HTERT RPE-1 (cell line): ENCODE data around the gene TFIP11.
"Not testable (repeated sequence)": the region's sequence is repeated elsewhere in the genome, so short reads cannot be mapped to it uniquely, and the experiment has no call there.

Experiments
- in situ Hi-C: fragments of 300-500 bp; cut with MboI; formaldehyde crosslinking; loops from 4 replicates; pipeline ENCODE4 v1.14.3; 2020; ENCODE audit warnings: low sequenced_read_pairs

TFIP11 gene

GRCh38 chr22:26542831-26543230 is 30.6 kb upstream of the TFIP11 start:
- in situ Hi-C loops = no loop called here

GRCh38 chr22:26541167-26541819 is 29.0 kb upstream of the TFIP11 start:
- in situ Hi-C loops = no loop called here

DNA sequence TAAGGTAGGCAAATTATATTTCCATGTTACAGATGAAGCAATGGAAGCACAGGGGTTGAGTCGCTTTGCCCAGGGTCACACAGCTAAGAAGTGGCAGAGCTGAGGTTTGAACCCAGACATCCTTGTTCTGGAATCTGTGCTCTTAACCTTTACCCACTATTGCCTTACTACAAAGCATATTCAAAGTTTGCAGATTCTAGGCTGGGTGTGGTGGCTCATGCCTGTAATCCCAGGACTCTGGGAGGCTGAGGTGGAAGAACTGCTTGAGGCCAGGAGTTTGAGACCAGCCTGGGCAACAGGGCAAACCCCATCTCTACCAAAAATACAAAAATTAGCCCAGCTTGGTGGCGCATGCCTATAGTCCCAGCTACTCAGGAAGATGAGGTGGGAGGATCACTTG is 27.8 kb upstream of the TFIP11 start:
- in situ Hi-C loops = no loop called here

GRCh38 chr22:26536762-26537134 is 24.5 kb upstream of the TFIP11 start:
- in situ Hi-C loops = no loop called here

GRCh38 chr22:26536056-26536761 is 23.9 kb upstream of the TFIP11 start:
- in situ Hi-C loops = no loop called here

DNA sequence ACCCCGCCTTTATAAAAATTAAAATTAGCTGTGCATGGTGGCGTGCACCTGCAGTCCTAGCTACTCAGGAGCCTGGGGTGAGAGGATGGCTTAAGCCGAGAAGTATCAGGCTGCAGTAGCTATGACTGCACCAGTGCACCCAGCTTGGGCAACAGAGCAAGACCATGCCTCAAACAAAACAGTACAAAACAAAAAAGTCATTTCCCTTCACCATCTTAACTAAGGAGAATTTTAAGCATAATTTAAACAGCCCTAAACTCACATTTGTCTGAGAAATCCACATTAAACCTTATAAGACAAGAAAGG is 23.3 kb upstream of the TFIP11 start:
- in situ Hi-C loops = no loop called here

- in situ Hi-C loops = no loop called here
These were observed 22.8 kb upstream of the TFIP11 start for GRCh38 chr22:26534874-26535602.

DNA sequence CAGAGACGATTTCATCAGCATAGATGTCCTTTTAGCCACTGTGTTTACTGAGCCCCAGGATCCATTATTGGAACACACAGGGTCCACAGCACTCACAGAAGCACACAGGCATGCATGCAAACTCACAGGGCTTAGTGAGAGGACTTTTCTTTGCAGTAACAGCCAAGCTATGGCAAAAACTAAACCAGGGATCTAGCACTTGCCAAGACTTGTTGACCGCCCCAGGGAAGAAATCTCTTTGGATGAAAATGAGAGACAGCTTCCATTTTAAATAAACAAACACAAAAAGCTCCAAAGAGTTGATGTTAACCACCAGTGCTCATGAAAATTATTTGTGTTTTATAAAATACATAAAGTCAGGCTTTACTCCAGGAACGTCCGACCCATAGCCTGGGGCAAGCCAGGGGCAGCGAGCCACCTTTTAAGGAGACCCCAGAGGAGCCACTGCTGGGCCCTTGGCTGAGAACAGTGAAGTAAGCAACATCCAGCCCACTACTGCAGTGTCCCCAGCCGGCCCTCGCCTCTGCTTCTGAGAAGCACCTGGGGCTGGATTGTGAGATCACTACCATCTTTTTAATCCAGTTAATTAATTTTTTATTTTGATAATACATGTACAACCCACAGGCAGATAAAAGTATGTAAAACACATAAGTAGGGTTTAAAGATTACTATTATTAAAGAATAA is 22.0 kb upstream of the TFIP11 start:
- in situ Hi-C loops = no loop called here

GRCh38 chr22:26529345-26529744 is 17.1 kb upstream of the TFIP11 start:
- in situ Hi-C loops = no loop called here

DNA sequence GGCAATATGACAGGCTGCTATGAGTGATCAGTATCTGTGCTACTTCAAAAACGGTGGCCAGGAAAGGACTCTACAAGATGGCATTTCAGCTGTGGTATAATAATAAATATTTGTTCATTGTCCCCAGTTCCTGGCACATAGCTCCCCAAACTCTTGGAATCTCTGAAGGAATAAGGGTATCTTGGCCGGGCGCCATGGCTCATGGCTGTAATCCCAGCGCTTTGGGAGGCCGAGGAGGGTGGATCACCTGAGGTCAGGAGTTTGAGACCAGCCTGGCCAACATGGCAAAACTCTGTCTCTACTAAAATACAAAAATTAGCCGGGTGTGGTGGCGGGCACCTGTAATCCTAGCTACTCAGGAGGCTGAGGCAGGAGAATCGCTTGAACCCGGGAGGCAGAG is 16.2 kb upstream of the TFIP11 start:
- in situ Hi-C loops = not testable (repeated sequence)

DNA sequence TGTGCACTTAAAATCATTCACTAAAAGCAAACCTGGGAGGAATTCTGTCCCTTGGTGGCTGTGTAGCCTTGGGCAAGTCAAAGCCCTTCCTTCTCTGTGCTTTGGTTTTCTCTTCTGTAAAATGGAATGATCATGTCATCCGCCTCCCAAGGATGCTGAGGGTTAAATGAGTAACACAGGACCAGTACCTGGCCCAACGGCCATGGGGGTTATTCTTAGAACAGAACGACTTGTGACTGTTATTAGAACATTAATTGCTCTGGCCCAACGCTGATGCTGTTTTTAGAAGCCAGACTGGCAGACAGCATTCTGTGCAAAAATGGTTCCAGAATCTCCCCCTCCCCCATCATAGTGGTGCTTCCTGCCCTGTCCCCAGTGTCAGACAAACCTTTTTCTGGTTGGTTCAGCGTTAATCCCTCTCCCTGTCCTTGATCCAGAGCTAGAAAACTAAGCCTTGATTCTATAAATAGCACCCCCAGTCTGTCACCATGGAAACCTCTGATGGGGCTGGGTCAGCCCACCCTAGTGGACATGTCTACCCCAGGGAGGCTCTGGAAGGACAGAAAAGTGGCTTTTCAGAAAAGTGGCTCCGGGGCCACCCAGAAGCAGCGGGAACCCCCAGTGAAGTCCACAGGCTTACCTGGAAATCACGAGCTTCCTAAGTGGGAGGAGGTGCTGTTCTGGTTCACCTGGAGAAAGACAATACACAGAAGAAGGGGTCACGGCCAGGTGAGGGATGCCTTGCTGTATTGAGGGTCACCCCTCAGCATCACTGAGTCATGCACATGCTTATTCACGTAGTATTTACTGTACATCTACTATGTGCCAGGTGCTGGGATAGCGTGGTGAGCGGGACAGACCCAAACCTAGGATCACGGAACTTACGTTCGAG is 15.5 kb upstream of the TFIP11 start:
- in situ Hi-C loops = no loop called here

DNA sequence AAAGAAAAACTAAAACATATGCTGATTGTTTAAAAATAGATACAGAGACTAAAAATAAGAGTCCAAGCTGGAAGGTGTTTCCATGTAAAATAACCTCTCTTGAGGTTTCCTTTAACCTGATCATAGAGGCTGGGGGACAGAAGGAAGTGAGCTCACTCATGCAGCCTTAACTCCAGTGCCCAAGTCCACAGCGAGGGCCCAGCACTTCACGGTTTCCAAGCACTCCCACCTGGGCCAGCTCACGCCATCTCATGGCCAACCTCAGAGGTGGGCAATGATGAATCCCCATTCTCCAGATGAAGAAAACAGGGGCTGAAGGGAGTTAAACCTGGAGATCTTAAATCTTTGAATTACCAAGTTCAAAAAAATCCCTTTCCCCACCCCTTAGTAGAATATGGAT is 14.9 kb upstream of the TFIP11 start:
- in situ Hi-C loops = no loop called here

DNA sequence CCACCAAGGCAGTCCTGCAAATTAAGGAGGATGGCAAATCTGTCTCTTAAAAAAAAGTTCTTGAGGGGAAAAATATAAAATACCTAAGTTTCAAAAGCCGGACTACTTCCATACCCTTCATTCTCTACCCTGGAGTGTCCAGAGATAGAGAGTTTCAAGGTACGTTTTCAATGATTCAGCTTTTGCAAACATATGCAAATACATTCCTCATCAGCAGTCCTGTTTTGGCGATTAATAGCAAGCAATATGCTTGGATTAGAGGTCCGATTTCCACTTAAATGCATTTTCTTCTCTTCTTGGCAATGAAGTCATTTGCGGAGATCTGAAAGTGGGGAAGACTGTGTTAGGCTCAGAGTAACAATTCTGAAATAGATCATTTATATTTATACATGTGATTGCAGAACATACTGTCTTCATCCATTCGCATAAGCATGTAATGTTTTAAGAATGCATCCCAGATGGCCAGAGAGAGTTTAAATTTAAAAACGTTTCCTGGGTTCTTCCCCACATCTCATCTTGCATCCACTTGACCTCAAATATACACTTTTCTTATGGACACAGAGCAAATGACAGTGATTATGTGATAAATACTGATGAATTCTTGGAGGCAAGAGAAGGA is 13.8 kb upstream of the TFIP11 start:
- in situ Hi-C loops = no loop called here

DNA sequence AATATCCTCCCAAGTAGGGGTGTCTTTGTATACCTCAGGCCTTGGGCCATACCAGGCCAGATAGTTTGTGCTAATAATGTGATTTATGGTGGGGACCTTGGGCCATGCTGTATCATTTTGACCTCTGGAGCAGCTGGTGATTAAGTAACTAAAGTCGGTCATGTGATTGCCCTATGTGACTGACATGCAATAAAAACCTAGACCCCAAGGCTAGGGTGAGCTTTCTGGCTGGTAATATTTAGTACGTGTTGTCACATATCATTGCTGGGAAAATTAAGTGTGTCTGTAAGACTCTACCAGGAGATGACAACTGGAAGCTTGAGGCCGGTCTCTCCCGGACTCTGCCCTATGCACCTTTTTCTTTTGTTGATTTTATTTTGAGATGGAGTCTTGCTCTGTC is 12.6 kb upstream of the TFIP11 start:
- in situ Hi-C loops = no loop called here

DNA sequence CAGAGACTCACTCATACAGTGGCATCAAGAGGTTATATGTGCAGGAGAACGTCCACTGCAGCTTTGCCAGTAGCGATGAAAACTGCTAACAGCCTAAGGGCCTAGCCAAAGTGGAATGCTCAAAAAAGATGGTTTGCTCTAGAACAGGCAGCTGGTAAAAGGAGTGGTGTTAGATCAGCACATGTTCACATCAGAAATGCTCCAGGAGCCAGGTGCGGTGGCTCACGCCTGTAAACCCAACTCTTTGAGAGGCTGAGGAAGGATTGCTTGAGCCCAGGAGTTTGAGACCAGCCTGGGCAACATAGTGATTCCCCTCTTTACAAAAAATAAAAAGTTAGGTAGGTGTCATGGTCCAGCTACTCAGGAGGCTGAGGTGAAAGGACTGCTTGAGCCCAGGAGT is 10.3 kb upstream of the TFIP11 start:
- in situ Hi-C loops = no loop called here

DNA sequence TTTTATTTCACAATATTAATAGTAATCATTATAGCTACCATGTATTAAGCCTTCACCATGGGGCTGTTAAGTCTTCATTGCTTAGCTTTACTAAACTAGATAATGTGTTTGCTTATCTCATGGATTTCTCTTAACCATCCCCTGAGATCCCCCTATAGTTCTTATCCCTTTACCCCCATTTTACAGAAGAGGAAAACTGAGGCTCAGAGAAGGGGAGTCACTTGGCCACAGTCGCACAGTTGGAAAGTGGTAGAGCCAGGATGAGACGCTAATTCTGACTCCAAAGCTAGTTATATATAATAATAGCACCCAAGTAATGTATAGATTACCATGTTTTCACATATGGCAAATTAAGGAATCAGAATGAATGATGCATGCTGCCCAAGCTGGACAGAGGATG is 9.7 kb upstream of the TFIP11 start:
- in situ Hi-C loops = no loop called here

DNA sequence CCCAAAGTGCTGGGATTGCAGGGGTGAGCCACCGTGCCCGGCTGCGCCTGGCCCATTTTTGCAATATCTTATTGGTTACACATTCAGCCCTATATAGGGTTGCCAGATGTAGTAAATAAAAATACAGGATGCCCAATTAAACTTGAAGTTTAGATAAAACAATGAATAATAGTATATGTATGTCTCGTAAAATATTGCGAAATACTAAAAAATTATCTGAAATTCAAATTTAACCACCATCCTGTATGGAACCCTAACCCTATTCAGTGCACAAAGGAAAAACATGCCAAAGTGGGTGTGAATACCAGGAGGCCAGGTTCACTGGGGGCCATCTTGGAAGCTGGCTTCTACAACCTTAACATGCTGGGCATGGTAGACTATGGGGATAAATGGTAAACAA is 5.2 kb upstream of the TFIP11 start:
- in situ Hi-C loops = no loop called here

GRCh38 chr22:26516503-26516902 is 4.2 kb upstream of the TFIP11 start:
- in situ Hi-C loops = no loop called here

GRCh38 chr22:26515931-26516330 is 3.7 kb upstream of the TFIP11 start:
- in situ Hi-C loops = no loop called here

- in situ Hi-C loops = no loop called here
These were observed 2.3 kb upstream of the TFIP11 start for GRCh38 chr22:26514419-26515161.
